Small intestine (tissue), 7 donors: ENCODE results near the gene COL16A1. TPM values are rescaled to one million over a fixed set of nuclear protein-coding genes. Genes with fewer than 3 reads are reported as not detected.

Source experiments
- DNase-seq, 2 donors: peaks; one replicate each; pipeline versions ENCODE4 v3.0.0 to v3.0.0-alpha.2; 2013
- FAIRE-seq: peaks from 2 replicates; lab custom pipeline; 2012; peaks lifted over from hg19 to GRCh38; lab: Jason Lieb, UNC
- H3K27ac ChIP-seq, 3 donors: one replicate each; pipeline ENCODE4 v1.5.1; 2013; ENCODE audit warnings: low read length in 2 of 3, mild to moderate bottlenecking in 2 of 3, control low read depth in 1 of 3, inconsistent platforms in 1 of 3, low read depth in 1 of 3, moderate library complexity in 1 of 3
- H3K27me3 ChIP-seq, 3 donors: one replicate each; pipeline ENCODE4 v1.6.1; 2013; ENCODE audit warnings: low read length in 3 of 3, inconsistent platforms in 1 of 3; ENCODE audit not compliant: control insufficient read depth in 3 of 3, insufficient read depth in 3 of 3
- H3K36me3 ChIP-seq, 3 donors: one replicate each; pipeline ENCODE4 v1.6.1; 2013; ENCODE audit warnings: low read length in 3 of 3, inconsistent platforms in 1 of 3, low read depth in 1 of 3, mild to moderate bottlenecking in 1 of 3, moderate library complexity in 1 of 3; ENCODE audit not compliant: control insufficient read depth in 3 of 3, insufficient read depth in 2 of 3
- H3K4me1 ChIP-seq, 3 donors: one replicate each; pipeline ENCODE4 v1.6.1; 2013; ENCODE audit warnings: low read length in 2 of 3, inconsistent platforms in 1 of 3, low read depth in 1 of 3, mild to moderate bottlenecking in 1 of 3, moderate library complexity in 1 of 3; ENCODE audit not compliant: control insufficient read depth in 3 of 3, insufficient read depth in 2 of 3
- H3K4me3 ChIP-seq, 3 donors: one replicate each; pipeline ENCODE4 v1.5.1; 2013; ENCODE audit warnings: low read length in 3 of 3, control low read depth in 1 of 3, inconsistent platforms in 1 of 3, low read depth in 1 of 3, mild to moderate bottlenecking in 1 of 3, moderate library complexity in 1 of 3
- H3K9me3 ChIP-seq, 2 donors: one replicate each; pipeline ENCODE4 v1.6.1; 2013; ENCODE audit warnings: low read depth in 1 of 2, low read length in 1 of 2; ENCODE audit not compliant: control insufficient read depth in 2 of 2, insufficient read depth in 1 of 2
- whole genome bisulfite sequencing, 3 donors: extraction: QIAGEN DNeasy Blood & Tissue Kit; methylation state at CpG; one replicate each; pipeline ENCODE4 v1.1.7; 2013; 5-methylcytosine and 5-hydroxymethylcytosine counted together
- polyA plus RNA-seq, 4 donors: library from polyadenylated mRNA; stranded (reverse) in 3 of 4; unstranded in 1 of 4; fragments of 200-250 nt in 3 of 4; fragments of 120-200 nt in 1 of 4; gene quantifications; one replicate each; pipeline versions ENCODE4 v1.2.1 to v1.2.3, GENCODE V29; 2013
- donor health status: healthy with polysubstance abuse.
- donor health status: control.
- donor health status: control.
- donor health status: Bipolar disorder and iron deficiency.
- donor health status: healthy.

COL16A1 gene
- polyA plus RNA-seq, 4 donors, result 12.3 to 124 (median 16.7) TPM

GRCh38 chr1:31627301-31627929, 76.4 kb downstream of the COL16A1 start:
- no peak overlapping the region for H3K27ac ChIP-seq
- no peaks in the 10 kb centered on the region for H3K4me1 ChIP-seq
- no peak for FAIRE-seq

GRCh38 chr1:31626223-31627207, 77.3 kb downstream of the COL16A1 start:
- 73 to 88% (median 84%) methylated on average over 23 of the region's 23 CpGs for WGBS, 3 donors
- FAIRE-seq (no peak), DNase-seq (no peak)
- no peaks in the 10 kb centered on the region for H3K27me3 ChIP-seq
- H3K9me3 ChIP-seq, result no peaks in the 10 kb centered on the region
- H3K27ac ChIP-seq, result no peak overlapping the region
- H3K36me3 ChIP-seq, result peaks cover 0 to 66% (median 7%) of the 10 kb centered on the region in 3 donors
- no peak overlapping the region for H3K4me3 ChIP-seq
- H3K4me1 ChIP-seq, result no peaks in the 10 kb centered on the region

More at GRCh38 chr1:31627301-31627929, 76.4 kb downstream of the COL16A1 start:
- Histone ChIP-seq H3K36me3 (peaks cover 0 to 75% (median 7%) of the 10 kb centered on the region in 3 donors), H3K4me3 (no peak overlapping the region), H3K9me3 (no peaks in the 10 kb centered on the region), H3K27me3 (no peaks in the 10 kb centered on the region)
- peak in 1 of 2 donors; percentile 69 for DNase-seq
- 28 to 73% (median 49%) methylated on average over 13 of the region's 13 CpGs for WGBS, 3 donors

GRCh38 chr1:31625561-31626222, 78.1 kb downstream of the COL16A1 start:
- Histone ChIP-seq H3K4me3 (no peak overlapping the region), H3K27me3 (no peaks in the 10 kb centered on the region), H3K36me3 (peaks cover 0 to 59% (median 7%) of the 10 kb centered on the region in 3 donors), H3K27ac (no peak overlapping the region), H3K9me3 (no peaks in the 10 kb centered on the region), H3K4me1 (no peaks in the 10 kb centered on the region)
- FAIRE-seq (no peak), DNase-seq (no peak)
- WGBS, 3 donors, result 77 to 88% (median 84%) methylated on average over 4 of the region's 4 CpGs

GRCh38 chr1:31624731-31625514, 78.9 kb downstream of the COL16A1 start:
- Histone ChIP-seq H3K27ac (no peak overlapping the region), H3K4me3 (no peak overlapping the region), H3K36me3 (peaks cover 0 to 51% (median 7%) of the 10 kb centered on the region in 3 donors), H3K9me3 (no peaks in the 10 kb centered on the region), H3K4me1 (no peaks in the 10 kb centered on the region), H3K27me3 (no peaks in the 10 kb centered on the region)
- WGBS, 3 donors, result 92 to 95% (median 95%) methylated on average over 16 of the region's 16 CpGs
- FAIRE-seq (no peak), DNase-seq (no peak)

GRCh38 chr1:31624309-31624708, 79.5 kb downstream of the COL16A1 start:
- no peaks in the 10 kb centered on the region for H3K9me3 ChIP-seq
- FAIRE-seq, result no peak
- DNase-seq, result no peak
- H3K4me3 ChIP-seq, result no peak overlapping the region
- no peak overlapping the region for H3K27ac ChIP-seq
- no peaks in the 10 kb centered on the region for H3K4me1 ChIP-seq
- H3K36me3 ChIP-seq, result peaks cover 0 to 45% (median 5%) of the 10 kb centered on the region in 3 donors
- no peaks in the 10 kb centered on the region for H3K27me3 ChIP-seq
- 57 to 61% (median 58%) methylated on average over 5 of the region's 5 CpGs for WGBS, 3 donors

- no peak overlapping the region for H3K27ac ChIP-seq
- FAIRE-seq (no peak), DNase-seq (no peak)
- H3K4me1 ChIP-seq, result peaks cover 0 to under 1% (median 0%) of the 10 kb centered on the region in 3 donors
- H3K4me3 ChIP-seq, result no peak overlapping the region
- H3K36me3 ChIP-seq, result peaks cover 0 to 37% (median 0%) of the 10 kb centered on the region in 3 donors
- no peaks in the 10 kb centered on the region for H3K9me3 ChIP-seq
- no peaks in the 10 kb centered on the region for H3K27me3 ChIP-seq
- 94 to 96% (median 95%) methylated on average over 12 of the region's 12 CpGs for WGBS, 3 donors
These were observed 80.5 kb downstream of the COL16A1 start for GRCh38 chr1:31623365-31623764.

GRCh38 chr1:31621847-31622730, 81.7 kb downstream of the COL16A1 start:
- 81 to 83% (median 81%) methylated on average over 13 to 15 of the region's 15 CpGs for WGBS, 3 donors

More at GRCh38 chr1:31621847-31622730, 81.7 kb downstream of the COL16A1 start:
- FAIRE-seq, result no peak
- Histone ChIP-seq H3K27ac (peak overlapping the region in 1 of 3 donors; percentile 43), H3K36me3 (peaks cover 0 to 24% (median 0%) of the 10 kb centered on the region in 3 donors), H3K4me1 (peaks cover 2 to 8% (median 4%) of the 10 kb centered on the region in 3 donors), H3K27me3 (peaks cover 0 to 8% (median 1%) of the 10 kb centered on the region in 3 donors), H3K4me3 (no peak overlapping the region), H3K9me3 (no peaks in the 10 kb centered on the region)
- no peak for DNase-seq
